ENCODE data around the gene EGLN1.

The EGLN1 gene

DNA sequence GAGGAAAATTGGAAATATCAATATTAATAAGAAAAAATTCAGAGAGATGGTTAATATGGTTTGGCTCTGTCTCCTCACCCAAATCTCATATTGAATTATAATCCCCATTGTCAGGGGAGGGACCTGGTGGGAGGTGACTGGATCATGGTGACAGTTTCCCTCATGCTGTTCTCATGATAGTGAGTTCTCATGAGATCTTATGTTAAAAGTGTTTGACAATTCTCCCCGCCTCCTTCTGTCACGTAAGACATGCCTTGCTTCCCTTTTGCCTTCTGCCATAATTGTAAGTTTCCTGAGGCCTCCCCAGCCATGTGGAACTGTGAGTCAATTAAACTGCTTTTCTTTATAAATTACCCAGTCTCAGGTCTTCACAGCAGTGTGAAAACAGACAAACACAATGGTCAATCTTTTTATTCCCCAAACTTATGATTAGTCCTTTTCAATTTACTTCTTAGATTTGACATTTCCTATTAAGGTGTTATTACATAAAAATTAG is 11.0 kb downstream of the EGLN1 start:
- TF ChIP-seq, protein P1, sequence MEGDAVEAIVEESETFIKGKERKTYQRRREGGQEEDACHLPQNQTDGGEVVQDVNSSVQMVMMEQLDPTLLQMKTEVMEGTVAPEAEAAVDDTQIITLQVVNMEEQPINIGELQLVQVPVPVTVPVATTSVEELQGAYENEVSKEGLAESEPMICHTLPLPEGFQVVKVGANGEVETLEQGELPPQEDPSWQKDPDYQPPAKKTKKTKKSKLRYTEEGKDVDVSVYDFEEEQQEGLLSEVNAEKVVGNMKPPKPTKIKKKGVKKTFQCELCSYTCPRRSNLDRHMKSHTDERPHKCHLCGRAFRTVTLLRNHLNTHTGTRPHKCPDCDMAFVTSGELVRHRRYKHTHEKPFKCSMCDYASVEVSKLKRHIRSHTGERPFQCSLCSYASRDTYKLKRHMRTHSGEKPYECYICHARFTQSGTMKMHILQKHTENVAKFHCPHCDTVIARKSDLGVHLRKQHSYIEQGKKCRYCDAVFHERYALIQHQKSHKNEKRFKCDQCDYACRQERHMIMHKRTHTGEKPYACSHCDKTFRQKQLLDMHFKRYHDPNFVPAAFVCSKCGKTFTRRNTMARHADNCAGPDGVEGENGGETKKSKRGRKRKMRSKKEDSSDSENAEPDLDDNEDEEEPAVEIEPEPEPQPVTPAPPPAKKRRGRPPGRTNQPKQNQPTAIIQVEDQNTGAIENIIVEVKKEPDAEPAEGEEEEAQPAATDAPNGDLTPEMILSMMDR (IDR thresholded peaks at IDR 0.05): no peak
- Histone ChIP-seq H3K27me3 (no peaks in the 10 kb centered on the region), H3K9me3 (no peaks in the 10 kb centered on the region), H3K27ac (no peak overlapping the region), H3K4me3 (no peak overlapping the region), H3K36me3 (no peaks in the 10 kb centered on the region), H3K4me1 (peaks cover 0 to 84% (median 50%) of the 10 kb centered on the region in 4 donors)
- DNase-seq: no peak
- intact Hi-C loops (cut with DNase I; ENCODE audit: low total_unique reads): no loop called here

DNA sequence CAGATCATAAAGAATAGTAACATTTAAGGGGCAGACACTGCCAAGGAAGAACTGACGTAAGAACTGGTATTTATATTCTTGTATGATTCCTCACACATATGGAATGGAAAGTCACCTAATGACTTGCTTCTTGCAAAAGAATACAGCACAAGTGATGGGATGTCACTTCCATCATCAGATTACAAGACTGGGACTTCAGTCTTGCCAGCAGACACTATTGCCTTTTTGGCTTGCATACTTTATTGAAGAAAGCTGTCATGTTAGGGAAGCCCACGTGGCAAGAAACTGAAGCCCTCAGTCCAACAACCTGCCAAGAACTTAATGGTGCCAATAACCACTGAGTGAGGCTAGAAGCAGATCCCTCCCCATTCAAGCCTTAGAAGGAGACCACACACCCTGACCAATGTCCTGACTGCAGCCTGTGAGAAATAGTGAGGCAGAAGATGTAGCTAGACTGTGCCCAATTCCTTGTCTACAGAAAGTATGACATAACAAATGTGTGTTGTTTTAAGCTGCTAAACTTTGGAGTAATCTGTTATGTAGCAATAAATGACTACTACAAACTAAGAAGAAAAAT is 12.0 kb downstream of the EGLN1 start:
- Histone ChIP-seq H3K36me3 (no peaks in the 10 kb centered on the region), H3K27me3 (no peaks in the 10 kb centered on the region), H3K4me1 (peaks cover 0 to 84% (median 52%) of the 10 kb centered on the region in 4 donors), H3K9me3 (no peaks in the 10 kb centered on the region), H3K27ac (no peak overlapping the region), H3K4me3 (no peak overlapping the region)
- TF ChIP-seq, protein P1 (IDR thresholded peaks at IDR 0.05): no peak
- no peak for DNase-seq
- intact Hi-C loops (cut with DNase I; ENCODE audit: low total_unique reads): no loop called here

DNA sequence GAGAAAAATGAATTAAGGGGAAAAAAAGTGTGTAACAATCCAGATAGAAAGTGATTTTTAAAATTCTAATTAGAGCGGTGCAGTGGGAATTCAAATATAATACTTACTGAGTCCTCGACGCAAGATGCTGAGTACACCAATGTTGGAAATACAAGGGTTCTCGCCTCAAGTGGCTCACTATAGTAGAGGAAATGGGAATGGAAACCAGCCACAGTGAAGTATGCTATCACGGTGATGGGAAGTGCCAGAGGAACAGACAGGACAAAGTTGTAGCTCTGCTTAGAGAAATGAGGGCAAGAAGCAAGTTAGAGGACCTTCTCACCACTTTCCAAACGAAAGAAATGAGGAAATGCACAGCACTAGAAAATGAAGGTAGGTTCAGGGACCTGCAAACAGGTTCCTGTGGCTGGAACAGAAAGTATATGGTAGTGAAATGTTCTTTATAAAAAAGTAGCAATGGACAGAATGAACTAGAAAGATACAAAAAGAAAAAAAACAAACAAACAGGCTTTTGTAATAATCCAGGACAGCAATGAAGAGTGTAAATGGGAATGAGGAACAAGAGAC is 13.5 kb downstream of the EGLN1 start:
- Histone ChIP-seq H3K27me3 (no peaks in the 10 kb centered on the region), H3K4me3 (no peak overlapping the region), H3K4me1 (peaks cover 0 to 72% (median 48%) of the 10 kb centered on the region in 4 donors), H3K9me3 (no peaks in the 10 kb centered on the region), H3K27ac (peak overlapping the region; percentile 5 to 57), H3K36me3 (no peaks in the 10 kb centered on the region)
- TF ChIP-seq, protein P1 (IDR thresholded peaks at IDR 0.05): no peak
- no peak for DNase-seq
- intact Hi-C loops (cut with DNase I; ENCODE audit: low total_unique reads): no loop called here

DNA sequence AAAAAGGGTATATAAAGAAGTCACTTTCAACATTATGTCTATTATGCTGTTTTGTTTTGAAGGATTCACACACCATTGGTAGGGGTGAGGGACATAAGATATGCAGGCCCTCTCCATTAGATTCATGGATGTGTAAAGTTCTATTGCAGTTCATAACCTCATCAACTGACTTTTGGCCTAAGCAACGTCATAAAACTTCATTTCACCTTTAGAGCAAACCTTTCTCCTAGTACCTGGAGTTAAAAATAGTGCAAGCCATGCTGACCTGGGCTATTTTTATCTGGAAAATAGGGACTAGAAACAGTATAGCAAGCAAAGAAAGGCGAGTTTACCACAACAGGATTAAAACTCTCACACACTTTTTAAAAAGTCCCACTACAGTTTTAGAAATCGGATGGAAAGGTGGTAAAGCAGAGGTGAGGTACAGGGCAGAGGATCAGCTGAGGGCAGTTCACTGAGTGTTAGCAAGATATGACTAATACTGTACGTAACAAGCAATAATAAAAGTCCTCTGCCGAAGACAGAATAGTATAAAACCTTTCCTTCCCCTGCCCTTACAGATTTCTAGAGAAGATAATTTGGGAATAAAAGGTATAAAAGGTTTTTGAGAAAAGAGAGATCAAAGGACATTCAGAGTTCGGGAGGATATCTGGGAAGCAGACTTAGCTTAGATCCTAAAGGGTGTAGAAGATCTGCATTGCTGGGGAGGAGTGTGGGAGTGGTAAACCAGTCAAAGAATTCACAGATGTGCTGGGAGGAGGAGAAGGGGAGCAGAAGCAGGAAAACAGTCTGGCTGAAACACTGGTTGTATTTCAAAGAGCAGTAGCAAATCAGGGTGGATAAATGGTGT is 14.3 kb downstream of the EGLN1 start:
- Histone ChIP-seq H3K4me1 (peaks cover 0 to 64% (median 45%) of the 10 kb centered on the region in 4 donors), H3K27me3 (no peaks in the 10 kb centered on the region), H3K36me3 (no peaks in the 10 kb centered on the region), H3K9me3 (no peaks in the 10 kb centered on the region), H3K27ac (peak overlapping the region; percentile 5 to 57), H3K4me3 (no peak overlapping the region)
- TF ChIP-seq, protein P1 (IDR thresholded peaks at IDR 0.05): no peak
- intact Hi-C loops (cut with DNase I; ENCODE audit: low total_unique reads): no loop called here
- no peak for DNase-seq

DNA sequence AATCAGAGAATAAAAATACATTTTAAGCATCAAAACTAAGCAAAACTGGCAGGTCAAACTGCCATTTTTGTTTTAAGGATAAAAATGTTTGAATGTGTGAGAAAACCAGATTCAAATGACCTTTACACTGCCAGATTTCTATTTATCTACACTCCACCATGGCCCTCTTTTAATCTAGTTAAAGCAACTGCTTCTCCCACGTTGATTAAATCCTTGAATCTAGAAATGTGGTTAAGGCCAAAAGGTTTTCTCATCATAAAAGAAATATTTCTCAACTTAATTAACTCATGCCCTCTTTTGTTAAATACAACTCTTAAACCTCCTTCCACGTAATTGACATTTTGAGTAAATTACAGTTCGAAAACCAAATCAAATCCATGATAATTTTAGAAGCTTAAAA is 15.0 kb downstream of the EGLN1 start:
- Histone ChIP-seq H3K27ac (peak overlapping the region in 1 of 2 donors; percentile 57), H3K4me1 (peaks cover 0 to 63% (median 45%) of the 10 kb centered on the region in 4 donors), H3K36me3 (no peaks in the 10 kb centered on the region), H3K4me3 (no peak overlapping the region), H3K27me3 (no peaks in the 10 kb centered on the region), H3K9me3 (no peaks in the 10 kb centered on the region)
- no peak for DNase-seq
- TF ChIP-seq, protein P1 (IDR thresholded peaks at IDR 0.05): no peak
- intact Hi-C loops (cut with DNase I; ENCODE audit: low total_unique reads): no loop called here

All from tibial artery (tissue), 4 donors.